ENCODE measurements around the gene TMEM107.

The TMEM107 gene

DNA sequence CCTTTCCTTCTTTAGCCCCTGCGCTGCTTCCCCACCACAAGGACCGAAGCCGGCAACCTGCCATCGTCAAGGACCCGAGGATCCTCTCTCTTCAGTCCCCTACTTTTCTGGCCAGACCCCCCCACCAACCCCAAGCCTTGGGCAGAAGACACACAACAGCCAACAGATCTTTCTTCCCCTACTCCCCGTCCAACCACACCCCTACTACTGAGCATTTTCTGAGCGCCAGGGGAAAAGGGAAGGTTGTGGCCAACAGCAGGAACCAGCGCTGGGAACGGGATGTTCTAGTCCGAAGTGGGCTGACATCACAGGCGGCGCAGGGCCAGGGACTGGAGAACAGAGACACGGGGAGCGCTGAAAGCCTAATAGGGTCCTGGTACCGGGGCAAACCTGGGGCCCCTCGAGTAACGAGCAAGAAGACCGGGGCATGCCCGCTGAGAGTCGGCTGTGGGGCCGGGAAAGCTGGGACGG lies 24.5 kb downstream of the TMEM107 start:
- FAIRE-seq (no peak), DNase-seq (ENCODE audit: low spot score) (no peak)

DNA sequence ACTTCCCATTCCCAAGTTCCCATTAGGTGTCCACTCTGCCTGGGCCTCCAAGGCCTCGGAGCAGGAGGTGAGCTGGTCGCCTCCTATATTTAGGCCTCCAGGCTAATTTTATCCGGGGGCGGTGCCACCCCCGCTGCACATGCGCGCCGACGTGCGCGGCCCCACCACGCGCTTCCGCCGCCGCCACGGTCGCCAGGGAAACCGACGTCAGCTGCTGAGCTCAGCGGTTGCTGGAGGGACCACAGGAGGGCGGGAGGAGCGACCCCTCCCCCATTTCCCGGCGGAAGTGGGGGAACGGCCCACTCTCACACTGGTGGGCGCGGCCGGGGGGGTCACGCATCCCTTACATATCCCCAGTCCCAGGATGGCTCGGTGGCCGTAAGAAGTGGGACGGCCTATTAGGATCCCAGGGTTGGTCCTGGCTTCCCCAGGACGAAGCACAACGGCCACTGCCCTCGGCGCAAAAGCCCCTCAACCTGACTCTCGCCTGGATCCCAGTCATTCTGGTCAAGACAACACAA lies 25.0 kb downstream of the TMEM107 start:
- FAIRE-seq (no peak), DNase-seq (ENCODE audit: low spot score) (no peak)

DNA sequence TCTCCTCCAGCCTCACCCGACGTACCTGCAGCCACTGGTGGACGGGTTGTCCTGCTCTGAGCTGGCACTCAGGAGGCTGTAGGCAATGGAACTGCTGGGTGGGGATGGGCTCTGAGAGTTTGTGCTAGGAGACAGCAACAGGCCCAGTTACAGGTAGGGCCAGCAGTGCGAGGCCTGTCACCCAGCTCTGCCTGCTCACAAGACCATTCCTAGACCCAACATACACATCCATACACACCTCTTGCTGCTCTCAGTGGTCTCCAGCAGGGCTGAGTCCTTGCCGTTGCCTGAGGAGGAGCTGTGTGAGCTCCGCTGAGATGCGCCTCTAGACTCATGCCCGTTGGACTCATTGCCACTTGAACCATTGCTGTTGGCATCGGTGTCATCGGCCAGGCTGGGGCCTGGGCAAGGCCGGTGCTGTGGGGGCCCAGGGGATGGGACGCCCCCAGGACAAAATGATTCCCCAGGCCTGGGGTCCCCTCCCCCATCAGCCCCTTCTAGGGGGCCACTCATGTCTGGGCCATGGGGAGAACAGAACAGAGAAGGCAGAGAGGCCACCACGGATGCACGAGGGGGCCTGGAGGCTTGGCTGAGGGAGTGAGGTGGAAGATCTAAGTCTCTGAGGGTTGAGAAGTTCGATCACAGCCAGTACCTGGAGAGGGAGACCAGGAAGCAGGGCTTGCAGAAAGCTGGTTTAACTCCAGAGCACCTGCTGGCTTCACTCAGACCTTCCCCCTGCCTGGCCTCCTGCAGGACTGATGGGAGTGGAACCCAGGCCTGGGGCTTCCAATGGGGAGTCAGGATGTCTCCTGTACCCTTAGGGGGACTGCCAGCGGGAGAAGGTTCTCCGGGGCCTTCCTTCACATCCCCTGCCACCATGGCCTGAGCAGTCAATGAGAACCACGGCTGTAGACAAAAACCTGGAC lies 25.7 kb downstream of the TMEM107 start:
- no peak for FAIRE-seq

DNA sequence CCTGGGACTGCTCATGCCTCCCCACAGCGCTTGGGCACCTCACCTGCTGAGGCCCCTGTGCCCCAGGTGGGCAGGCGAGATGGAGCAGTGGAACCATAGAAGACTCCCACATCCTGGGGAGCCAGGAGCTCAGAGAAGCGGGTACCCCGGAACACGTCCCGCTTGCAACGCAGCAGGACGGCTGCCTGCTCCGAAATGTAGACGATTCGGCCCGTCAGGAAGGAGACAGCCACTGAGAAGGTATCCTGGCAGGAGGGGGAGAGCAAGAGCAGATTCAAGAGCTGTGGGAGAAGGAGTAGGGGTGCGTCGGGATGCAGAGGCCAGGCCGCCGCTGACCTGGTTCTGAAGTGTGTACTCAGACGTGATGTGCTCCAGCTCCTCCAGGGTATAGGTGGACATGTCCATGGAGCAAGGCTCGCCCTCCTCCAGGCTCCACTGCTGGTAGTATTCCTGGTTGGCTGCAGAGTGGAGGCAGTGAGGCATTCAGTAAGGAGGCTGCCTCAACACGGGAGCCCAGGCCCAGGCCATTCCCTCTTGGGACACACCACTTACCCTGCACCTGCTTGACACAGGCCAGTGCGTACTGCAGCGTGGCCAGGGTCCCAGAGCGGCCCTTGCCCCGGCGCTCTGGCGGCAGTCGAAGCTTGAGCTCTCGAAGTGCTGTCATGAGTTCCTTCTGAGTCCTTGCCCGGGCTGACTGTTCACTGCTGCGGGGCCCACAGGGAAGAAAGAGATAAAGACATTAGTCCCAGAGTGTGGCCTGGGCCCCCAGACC lies 26.6 kb downstream of the TMEM107 start:
- no peak for DNase-seq (ENCODE audit: low spot score)
- no peak for FAIRE-seq

More for the DNA sequence above, 25.7 kb downstream of the TMEM107 start:
- DNase-seq (ENCODE audit: low spot score) = no peak

DNA sequence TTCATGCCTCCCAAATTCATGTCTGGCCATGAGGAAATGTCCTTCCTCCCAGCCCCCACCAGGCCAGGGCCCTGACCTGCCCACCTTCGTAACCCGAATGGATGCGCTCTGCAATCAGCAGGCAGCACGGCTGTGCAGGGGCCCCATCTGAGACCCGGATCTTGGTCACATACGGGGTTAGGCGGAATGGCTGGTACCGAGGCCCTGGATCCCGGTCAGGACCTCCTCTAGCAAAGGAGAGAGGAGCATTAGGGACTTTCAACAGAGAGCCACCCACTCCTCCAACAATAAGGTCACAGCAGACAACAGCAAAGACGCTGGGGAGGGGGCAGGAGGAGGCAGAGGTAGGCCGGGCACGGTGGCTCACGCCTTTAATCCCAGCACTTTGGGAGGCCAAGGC lies 27.6 kb downstream of the TMEM107 start:
- FAIRE-seq = no peak

DNA sequence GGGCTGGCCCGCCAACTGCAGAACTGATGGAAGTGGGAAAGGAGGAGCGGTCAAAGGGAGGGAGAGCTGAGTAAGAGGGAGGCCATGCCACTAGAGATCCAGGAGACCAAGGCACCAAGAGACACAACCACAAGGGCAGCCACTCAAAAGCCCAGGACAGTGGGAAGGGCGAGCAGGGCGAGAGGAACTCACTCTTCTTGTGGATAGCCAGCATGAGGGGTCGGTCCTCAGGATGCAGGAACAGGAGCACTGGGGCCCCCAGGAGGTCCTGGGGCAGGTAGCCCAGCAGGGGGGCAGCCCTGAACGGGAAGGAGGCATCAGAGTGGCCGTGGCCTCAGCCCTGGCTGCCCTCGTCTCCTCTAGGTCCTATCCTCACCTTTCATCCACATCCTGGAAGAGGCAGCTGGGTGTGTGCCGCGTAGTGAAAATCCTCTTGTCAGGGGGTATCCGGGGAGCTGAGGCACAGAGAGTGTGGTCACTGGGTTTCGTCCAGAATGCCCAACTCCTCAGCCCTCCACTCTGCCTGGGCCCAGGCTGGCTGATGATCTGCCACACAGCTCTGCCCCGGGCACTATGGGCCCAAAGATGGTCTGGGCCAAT lies 28.3 kb downstream of the TMEM107 start:
- DNase-seq (ENCODE audit: low spot score) (no peak), FAIRE-seq (no peak)

More for the DNA sequence above, 27.6 kb downstream of the TMEM107 start:
- no peak for DNase-seq (ENCODE audit: low spot score)

DNA sequence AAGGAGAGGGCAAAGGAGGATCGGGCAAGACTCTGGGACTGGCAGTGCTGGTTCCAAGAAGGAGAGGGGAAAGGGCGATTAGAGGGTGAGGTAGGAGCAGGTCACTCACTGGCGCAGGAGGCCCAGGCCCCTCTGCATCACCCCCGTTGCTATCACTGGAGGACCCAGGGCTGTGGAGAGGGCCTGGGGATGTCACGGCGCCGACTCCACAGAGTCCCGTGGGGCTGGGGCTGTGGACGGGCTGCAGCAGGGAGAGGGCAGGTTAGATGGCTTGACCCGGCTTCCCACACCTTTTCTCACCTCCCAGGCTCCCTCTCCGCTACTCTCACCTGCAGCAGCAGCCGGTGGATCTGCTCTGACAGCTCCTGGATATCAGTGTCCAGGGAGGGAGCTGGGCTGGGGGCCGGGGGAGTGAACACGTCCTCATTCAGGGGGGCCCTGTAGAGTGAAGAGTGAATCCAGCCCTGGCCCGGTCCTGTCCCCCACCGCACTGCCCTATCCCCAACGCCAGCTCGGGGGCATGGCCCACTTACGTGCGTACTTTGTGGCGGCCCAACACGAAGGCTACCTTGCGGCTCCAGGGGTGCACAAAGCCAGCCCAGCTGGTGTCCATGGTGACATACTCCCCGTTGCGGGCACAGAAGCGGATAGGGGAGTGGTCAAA lies 28.9 kb downstream of the TMEM107 start:
- no peak for FAIRE-seq
- DNase-seq (ENCODE audit: low spot score) = no peak

DNA sequence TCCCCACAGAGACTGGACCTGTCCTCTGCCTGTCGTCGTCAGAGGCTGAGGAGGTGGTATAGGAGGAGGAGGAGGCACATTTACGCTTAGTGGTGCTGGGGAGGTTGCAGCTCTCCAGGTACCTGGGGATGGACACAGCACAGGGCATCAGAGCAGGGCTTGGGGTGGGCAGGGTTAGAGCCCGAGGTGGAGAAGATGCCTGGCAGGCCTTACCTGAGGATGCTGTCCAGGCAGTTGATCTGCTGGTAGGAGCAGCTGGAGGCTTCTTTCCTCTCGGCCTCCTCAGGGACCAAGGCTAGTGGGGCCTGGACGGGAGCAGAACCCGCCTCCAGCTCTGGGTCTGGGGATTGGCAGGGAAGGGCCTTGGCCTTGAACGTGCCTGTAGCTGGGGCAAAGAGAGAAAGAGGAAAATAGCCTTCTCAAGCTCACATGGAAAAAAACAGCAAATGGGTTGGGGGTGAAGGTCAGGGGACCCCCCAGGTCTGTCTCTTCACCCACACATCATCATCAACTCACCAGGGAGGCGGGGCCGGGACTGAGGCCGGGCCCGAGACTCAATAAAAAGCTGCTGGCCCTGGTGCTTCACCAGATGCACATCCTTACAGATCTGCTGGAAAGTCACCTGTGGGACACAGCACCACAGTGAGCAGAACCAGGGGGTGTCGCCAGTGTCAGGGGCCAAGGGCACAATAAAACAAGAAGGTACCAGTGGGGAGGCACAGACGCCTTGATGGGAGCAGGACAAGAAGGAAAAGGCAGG lies 29.6 kb downstream of the TMEM107 start:
- DNase-seq (ENCODE audit: low spot score) (no peak), FAIRE-seq (no peak)

DNA sequence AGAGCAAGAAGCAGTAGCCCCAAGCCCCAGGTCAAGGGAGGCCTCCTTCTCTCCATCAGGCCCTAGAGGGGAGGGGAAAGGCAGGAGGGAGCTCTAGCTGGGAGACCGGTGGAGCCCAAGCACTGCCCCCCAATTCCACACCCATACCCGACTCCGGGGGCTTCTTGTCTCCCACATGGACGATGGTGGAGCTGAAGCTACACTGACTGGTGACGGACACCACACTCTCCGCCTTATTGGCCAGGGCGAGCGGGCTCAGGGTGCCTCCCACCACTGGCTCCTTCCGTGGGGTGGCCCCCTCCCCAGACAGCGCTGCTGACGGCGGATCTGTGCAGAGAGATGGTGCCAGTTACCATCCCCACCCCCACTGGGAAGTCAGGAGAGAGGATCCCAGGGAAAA lies 30.4 kb downstream of the TMEM107 start:
- no peak for FAIRE-seq

DNA sequence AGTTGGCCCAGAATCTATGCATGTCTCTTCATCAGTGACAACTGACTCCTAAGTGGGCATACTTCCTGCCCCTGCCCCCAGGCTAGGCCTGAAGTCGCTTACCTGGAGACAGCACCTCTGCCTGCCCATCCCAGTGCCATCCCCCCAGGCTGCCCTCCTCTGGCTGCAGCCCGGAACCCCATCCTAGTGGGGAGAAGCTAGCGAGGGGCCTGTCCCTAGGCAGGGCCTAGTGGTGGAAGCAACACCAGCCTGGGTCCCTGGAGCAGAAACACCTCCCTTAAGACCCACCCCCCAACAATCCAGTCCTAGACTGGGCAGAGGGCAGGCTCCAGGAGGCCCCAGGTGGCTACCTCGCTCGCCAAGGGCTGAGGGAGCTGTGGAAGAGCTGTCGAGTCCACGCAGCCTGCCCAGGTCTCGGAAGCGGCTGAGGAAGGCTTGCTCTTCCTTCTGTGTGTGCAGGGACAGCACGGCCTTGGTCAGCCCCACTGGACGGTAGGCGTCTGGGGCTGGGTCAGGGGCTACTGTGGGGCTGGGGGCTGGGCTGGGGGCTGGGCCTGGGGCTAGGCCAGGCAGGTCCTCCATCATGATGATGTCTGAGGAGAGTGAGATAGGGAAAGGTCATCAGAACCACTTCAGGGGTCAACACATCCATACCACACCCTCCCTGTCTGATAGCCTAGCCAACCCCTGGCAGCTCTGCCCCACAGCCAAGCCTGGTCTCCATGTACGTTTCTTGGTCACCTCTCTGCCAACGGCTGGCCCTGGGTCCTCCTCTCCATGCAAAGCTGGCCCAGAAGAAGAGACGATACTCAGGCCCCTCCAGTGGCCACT lies 31.6 kb downstream of the TMEM107 start:
- FAIRE-seq = no peak
- no peak for DNase-seq (ENCODE audit: low spot score)

More for the DNA sequence above, 30.4 kb downstream of the TMEM107 start:
- DNase-seq (ENCODE audit: low spot score) = no peak

DNA sequence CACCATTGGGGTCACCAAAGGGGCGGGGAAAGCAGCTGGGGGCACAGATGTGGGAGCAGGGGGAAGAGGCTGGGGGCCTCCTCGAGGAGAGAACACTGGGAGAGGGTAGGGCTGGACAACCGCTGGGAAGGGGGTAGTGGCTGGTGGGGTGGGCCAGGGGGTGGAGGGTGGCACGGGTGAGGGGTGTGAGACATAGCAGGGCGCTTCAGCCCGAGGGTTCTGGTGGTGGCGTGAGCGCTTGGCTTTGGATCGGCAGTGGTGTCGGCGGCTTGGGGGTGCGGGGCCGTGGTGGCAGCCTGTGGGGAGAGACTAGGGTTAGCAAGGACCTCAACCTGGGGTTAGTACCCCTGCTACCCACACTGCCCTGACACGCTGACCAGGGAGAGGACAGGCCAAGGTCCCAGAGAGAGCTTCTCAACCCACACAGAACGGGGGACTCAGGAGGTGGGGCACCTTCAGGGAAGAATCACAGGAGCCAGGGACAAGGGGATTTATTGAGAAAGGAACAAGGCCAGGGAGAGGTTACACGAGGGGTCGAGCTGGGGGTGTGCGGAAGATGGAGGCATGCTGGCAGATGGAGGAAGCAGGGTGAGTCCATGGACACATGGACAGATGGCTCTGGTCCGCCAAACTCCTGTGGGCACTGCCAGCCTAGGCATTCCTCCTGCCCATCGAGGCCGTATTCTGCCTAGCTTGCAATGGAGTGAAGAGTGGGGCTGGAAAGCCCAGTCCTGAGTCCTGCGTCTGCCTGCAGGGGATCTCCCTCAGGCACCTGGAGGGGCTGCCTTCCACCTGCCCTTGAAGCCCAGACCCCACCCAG lies 32.4 kb downstream of the TMEM107 start:
- FAIRE-seq (no peak), DNase-seq (ENCODE audit: low spot score) (no peak)

DNA sequence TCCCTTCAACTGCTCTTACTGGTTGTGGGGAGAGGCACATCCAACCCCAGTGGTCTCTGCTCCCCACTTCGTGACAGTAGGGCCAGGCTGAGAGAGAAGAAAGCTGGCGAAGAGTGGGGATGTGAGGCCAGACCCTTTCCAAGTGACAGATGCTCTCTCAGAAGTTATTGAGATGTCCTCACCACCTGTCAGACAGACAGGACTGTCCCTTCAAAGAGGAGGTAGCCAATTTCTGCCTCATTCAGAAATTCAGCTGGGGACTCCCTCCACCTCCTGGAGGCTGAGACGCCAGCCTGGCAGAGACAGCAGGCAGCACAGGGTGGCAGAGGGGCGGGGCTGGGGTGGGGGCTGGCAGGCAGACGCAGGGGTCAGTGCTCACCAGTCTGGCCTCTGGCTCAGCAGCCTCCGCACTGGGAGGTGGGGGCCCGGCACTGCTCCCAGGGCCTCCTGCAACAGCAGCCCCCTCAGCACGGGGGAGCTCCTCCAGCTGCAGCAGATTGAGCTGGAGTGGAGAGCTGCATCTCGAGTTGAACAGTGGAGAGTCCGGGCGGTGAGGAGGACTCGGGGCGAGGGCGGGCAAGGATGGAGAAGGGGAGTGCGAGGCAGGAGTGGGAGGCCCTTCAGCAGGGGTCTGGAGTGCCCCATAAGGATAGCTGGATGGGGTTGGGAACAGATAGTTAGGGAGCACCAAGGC lies 33.1 kb downstream of the TMEM107 start:
- FAIRE-seq = no peak
- no peak for DNase-seq (ENCODE audit: low spot score)

DNA sequence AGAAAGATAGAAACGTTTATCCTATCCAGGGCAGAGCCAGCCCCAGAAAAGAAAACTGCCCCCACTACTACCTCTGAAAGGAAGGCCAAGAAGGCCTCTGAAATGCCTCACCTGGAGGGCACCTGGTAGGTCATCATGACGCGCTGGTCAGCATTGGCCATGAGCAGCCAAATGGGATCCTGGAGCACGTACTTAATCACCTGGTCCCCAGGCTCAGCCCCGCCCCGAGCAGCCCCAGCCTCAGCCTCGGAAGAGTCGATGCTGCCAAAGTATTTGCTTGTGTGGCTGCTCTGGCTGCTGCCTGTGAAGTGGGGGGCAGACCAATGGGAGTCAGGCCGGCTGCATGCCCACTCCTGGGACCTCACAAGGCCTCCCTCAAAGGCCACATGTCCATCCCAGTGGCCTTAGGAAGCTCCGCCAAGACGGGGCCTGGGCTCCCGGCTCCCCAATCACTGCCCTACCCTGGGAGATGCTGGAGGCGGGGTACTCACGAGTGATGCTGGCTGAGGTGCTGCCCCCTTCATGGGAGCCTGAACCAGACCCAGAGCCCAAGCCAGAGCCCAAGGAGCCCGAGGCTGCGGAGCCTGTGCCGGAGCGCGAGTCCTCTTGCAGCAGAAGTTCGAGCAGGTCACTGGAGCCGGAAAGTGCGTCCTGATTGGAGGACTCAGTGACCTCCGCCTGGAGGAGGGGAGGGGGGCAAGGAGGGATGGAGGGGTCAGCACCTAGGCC lies 33.9 kb downstream of the TMEM107 start:
- DNase-seq (ENCODE audit: low spot score) = no peak
- FAIRE-seq = no peak

DNA sequence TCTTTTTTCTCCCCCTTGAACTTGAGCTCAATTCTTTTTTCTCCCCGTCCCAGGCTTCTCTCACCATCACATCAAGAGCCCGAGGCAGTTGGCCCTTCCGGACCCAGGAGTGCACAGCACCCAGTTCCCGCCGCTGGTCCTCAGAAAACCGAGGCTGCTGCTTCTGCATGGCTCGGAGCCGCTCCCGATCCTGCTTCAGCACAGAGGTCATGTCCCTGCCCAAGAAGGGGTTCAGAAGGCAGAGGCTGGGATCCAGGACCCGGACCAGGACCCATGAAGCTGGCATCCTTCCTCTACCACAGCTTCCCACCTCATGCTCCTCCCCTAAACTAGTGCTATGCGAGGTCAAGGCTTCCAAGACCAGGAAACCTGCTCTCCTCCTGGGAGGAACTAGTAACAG lies 34.4 kb downstream of the TMEM107 start:
- FAIRE-seq (no peak), DNase-seq (ENCODE audit: low spot score) (no peak)

DNA sequence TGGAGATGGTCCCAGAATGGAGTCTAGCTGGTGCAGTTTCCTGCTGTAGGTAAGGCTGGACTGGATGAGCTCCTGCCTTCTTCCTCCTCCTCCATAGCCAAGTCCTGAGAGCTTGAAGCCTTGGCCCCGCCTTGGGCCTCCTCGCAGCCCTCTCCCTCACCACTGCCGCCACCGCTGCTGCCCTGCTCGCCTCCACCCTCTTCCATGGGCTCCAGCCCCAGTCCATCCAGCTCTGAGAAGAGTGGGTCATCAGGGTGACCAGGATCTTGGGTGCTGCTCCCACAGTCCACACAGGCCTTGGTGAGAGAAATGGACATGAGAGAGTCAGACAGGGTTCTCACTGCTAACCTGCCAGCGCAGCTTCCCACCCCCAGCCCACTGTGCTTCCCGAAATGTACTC lies 35.1 kb downstream of the TMEM107 start:
- DNase-seq (ENCODE audit: low spot score) (no peak), FAIRE-seq (no peak)

DNA sequence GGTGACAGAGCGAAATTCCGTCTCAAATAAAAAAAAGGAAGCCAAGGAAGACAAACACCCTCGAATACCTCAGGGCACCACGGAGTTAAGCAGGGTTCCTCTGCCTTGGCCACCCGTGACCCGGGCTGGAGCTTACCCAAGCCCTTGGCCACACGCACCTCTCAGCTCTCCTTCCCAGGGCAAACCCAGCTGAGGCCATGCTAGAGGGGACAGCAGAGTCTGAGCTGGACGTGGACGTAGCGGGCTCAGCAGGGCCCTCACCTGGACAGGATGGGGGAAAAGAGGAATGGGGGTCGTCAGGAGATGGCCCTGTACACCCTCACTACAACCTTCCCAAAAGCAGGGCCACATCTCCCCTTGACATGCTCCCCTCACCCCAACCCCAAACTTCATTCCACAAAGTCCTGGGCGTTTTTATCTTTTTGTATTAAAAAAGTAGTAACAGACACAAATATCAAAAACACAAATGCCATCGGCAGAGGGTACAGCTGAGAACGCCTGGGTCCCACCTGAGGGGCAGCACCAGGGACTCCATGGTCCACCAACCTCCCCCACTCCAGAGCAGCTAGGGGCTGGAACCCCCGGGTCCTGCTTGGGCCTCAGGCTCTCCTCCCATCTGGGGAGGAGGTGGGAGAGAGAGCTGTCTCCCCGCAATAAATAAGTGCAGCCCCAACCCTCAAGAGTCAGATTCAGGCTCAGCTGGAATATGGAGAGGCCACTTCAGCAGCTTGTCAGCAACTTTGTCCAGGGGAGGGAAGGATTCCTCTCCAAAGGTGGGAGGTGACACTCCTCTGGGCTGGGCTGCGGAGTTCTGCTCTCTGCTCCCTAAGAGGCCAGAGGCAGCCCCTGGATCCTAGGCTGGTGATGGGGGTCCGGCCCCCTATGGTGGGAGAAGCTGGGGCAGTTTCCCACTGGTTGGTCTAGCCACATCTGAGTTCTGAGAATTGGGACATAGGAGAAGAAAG lies 35.8 kb downstream of the TMEM107 start:
- FAIRE-seq (no peak), DNase-seq (ENCODE audit: low spot score) (no peak)

Data from RCC 7860 (cell line).